ENCODE results near the gene CALD1. TPM values are rescaled to one million over a fixed set of nuclear protein-coding genes. Genes with fewer than 3 reads are reported as not detected.

Gene CALD1
- polyA plus RNA-seq, 1 donor = 93.4 TPM

- no peak for DNase-seq
Observed at GRCh38 chr7:134827889-134828288, 48.5 kb downstream of the CALD1 start.

- no peak for DNase-seq
Observed at GRCh38 chr7:134828361-134828760, 48.9 kb downstream of the CALD1 start.

DNA sequence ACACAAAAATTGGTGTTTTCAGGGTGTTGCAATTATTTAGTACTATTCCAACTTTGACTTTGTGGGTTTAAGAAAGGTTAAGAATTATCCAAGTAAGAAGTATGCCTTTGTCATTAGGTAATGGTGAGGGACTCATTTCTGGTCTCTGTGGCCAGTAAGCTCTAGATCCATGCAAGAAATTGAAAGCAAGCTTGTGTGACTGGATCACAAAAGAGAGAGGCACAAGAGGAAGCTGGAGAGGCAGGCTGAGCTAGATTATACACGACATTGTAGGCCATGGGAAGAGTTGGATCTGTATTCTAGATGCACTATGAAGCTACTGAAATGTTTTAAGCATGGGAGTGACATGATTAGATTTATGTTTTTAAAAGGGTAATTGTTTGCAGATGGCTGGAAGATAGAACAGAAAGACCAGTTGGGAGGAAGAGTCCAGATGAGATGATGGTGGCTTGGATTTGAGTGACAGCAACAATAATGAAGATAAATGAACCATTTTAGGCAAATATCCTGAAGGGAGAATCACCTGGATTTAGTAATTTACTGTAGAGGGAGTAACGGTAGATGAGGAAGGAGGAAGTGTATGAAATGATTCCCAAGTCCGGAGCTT is 50.0 kb downstream of the CALD1 start:
- DNase-seq = no peak

DNA sequence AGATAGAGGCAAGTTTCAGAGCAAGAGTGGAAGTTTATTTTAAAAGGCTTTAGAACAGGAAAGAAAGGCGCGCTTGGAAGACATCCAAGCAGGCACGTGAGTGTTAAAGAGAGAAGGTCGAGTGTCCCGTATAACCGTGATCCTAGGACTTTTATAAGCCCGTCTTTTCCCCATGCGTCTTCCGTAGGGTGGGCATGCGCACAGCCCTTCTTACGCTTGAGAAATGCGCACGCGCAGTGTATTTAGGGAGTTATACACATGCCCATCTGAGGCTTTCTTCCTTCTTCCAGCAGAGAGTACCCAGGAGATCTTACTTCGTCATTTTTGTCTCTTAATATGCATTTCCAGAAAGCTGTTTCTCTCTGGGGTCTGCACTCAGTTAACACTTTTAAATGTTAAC is 52.4 kb downstream of the CALD1 start:
- DNase-seq = no peak

DNA sequence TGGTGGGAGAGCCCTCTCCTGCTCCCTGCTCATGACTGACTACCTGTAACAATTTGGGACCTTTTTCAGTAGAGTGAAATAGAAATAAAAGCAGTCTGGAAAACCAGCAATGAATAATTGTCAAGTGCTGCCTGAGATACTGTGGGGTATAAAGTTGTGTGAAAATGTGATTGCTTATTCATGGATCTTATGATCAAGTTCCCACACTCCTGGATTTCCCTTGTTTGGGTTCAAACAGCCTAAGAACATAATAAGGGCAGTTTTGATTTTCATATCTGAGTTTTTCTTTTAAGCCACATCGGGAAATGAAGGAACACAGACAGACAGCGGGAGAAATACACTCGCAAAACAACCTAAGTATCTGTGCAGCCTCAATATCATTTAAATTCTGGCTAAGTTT is 52.9 kb downstream of the CALD1 start:
- no peak for DNase-seq

GRCh38 chr7:134834689-134835462 is 55.4 kb downstream of the CALD1 start:
- no peak for DNase-seq

DNA sequence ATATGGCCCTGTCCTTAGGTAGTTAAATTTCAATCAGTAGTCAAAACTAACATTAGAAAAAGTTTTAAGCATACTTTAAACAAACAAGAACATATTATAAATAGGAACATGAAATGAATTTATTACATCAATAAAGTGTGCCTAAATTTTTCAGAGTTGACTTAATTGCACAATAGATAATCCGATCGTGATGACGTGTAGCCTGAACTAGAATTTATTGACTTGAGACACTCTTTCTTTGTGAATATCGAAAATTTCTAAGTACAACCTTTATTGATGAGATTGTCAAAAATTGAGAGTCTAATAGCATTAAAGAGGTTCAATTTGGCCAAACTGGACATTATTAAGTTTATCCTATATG is 56.0 kb downstream of the CALD1 start:
- DNase-seq = no peak

GRCh38 chr7:134836447-134836846 is 57.0 kb downstream of the CALD1 start:
- DNase-seq = no peak

DNA sequence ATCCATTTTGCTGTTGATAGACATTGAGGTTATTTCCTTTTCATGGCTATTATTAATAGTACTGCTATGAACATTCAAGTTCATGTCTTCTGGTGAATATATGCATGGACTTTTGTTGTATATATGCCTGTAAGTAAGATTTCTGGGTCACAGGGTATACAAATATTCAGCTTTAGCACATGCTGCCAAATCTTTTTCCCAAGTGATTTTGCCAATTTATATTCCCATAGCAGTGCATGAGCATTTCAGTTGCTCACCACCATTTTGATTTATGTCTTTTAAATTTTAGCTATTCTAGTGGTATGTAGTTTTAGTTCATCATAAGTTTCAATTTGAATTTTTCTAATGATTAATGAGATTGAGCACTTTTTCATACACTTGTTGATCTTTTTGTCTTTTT is 59.9 kb downstream of the CALD1 start:
- no peak for DNase-seq

DNA sequence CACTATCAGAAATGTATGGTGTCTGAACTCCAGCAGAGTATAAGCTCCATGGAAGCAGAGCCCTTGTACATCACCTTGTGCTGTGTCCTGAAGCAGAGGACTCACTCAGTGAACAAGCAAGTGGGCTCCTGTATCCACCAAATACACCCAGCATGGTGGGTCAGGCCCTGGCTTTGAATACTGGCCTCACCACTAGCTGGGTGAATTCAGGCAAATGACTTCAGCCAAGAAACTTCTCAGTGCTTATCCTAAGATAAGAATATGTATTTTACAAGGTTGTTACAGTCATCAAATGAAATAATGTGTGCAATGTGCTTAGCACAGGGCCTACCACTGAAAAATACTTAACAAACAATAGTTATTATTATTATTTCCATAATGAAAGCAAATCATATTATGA is 62.6 kb downstream of the CALD1 start:
- DNase-seq = no peak

- DNase-seq = no peak
Observed at GRCh38 chr7:134842886-134843430, 63.5 kb downstream of the CALD1 start.

GRCh38 chr7:134844200-134844599 is 64.8 kb downstream of the CALD1 start:
- DNase-seq = no peak

GRCh38 chr7:134845461-134845860 is 66.0 kb downstream of the CALD1 start:
- DNase-seq = no peak

GRCh38 chr7:134847851-134848588 is 68.6 kb downstream of the CALD1 start:
- DNase-seq = no peak

DNA sequence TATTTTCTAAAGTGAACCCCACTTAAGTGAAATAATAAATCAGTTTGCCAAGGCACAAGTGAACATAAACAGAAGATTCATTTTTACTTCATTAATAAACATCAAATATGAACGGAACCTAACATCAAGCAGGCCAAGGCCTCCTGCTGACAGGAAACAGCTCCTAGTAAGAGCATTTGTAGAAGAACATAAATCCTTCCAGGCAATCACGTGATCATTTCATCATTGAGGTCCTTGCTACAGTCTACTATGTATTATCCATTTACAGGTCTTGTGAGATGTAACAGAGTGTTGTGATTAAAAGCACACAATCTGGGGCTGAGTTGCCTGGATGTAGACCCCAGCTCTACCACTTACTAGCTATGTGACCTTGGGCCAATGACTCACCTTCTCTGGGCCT is 70.6 kb downstream of the CALD1 start:
- DNase-seq = no peak

GRCh38 chr7:134851141-134851540 is 71.7 kb downstream of the CALD1 start:
- DNase-seq = no peak

- DNase-seq = no peak
Observed at GRCh38 chr7:134852625-134853024, 73.2 kb downstream of the CALD1 start.

GRCh38 chr7:134854816-134855215 is 75.4 kb downstream of the CALD1 start:
- no peak for DNase-seq

DNA sequence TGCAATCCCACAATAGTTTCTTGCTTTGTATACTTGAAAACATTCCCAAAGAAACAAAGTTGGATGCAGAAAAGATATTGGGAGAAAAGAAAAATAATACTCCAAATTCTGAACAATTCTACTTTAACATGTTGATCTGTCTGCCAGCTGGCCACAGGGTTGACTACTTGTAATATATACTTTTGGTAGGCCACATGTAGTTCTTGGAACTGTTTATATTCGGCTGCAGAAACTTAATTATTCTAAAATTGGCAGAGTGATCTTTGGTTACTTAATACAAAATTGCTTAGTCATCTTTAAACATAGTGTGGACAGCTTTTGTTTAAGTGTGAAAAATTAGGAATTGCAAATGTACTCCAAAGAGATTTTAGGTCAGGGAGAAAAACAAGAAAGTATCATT is 76.0 kb downstream of the CALD1 start:
- DNase-seq = no peak

DNA sequence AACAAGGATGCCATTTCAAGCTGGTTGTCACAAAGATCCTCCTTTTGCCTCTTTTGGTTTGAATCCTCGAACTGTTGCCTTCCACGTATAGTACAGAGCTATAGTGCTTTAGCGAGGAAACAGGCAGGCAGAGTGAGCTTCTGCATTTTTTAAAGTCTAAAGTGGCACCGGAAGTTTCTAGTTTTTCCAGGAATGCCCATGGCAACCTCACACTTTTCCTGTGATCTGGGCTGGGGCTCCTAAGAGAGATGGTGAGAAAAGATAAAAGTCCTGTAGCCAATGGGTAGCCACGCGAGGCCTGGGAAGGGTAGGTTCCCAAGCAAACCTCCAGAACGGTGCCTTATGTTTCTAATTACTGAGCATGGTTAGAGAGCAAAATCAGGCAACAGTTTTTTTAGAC is 76.7 kb downstream of the CALD1 start:
- DNase-seq = no peak

DNA sequence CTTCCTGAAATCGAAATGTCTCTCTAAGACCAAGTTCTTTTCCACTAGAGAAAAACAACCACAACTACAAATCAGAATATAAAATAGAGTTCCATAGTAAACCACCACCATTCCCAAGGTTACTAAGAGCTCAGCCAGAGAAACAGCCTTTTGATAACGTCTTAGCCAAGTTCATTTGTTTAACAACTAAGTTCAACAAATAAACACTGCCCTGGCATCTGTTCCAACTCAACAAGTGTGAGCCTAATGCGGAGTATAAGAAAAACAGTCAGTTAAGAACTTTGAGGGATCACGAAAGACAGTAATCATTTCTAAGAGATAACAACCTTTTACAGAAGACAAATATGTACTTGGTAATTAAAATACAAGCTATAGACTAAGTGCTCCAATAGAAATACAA is 77.3 kb downstream of the CALD1 start:
- DNase-seq = no peak

GRCh38 chr7:134857958-134858357 is 78.5 kb downstream of the CALD1 start:
- DNase-seq = no peak

DNA sequence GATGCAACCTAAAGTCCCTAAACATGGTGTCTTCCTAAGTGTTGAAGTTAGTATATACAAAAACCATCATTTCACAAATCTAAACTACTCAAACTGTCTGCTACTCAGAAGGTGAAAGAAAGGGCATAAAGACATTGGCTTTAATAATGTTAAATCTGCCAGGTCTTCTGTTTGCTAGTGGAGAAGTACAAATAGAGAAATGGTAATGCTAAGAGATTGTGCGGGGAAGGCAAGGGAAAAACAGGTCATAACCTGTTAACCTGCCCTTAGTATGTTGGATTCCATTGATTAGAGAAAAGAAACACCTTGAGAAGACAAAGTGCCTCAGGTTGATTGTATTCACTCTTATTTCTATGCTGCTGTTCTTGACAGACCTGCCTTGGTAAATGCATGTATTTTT is 80.3 kb downstream of the CALD1 start:
- no peak for DNase-seq
